ENCODE results near the gene ATF3.

Gene ATF3

GRCh38 chr1:212622906-212623305 lies 14.3 kb downstream of the ATF3 start:
- H3K9ac ChIP-seq (ENCODE audit: low read depth, low read length, poor library complexity, severe bottlenecking) = no peak overlapping the region
- H3K27me3 ChIP-seq (ENCODE audit: insufficient read depth, low read length, poor library complexity, severe bottlenecking) = no peaks in the 10 kb centered on the region
- no peaks in the 10 kb centered on the region for H3K79me2 ChIP-seq (ENCODE audit: insufficient read depth, low read length)
- H2AFZ ChIP-seq (ENCODE audit: low read length) = no peak overlapping the region
- peaks cover 9% of the 10 kb centered on the region for H3K4me1 ChIP-seq (ENCODE audit: insufficient read depth, low read length, poor library complexity, severe bottlenecking)
- no peaks in the 10 kb centered on the region for H3K9me3 ChIP-seq (ENCODE audit: insufficient read depth, low read depth, low read length)
- no peak overlapping the region for H3K4me2 ChIP-seq (ENCODE audit: low read depth, low read length, poor library complexity, severe bottlenecking)
- peaks cover 28% of the 10 kb centered on the region; the same call in 1 of the 2 replicates for H3K36me3 ChIP-seq (ENCODE audit: insufficient read depth, low read length)
- TF ChIP-seq CTCF (conservative IDR thresholded peaks at IDR 0.05; ENCODE audit: low read length) (no peak), EZH2phosphoT487 (IDR thresholded peaks at IDR 0.05; ENCODE audit: borderline replicate concordance) (no peak)
- H3K9me2 ChIP-seq (replicated peaks; ENCODE audit: low read depth, low read length) = no peaks in the 10 kb centered on the region
- H4K20me1 ChIP-seq (ENCODE audit: insufficient read depth, low read length, poor library complexity, severe bottlenecking) = no peaks in the 10 kb centered on the region
- H3F3A ChIP-seq (ENCODE audit: low read depth) = no peaks in the 10 kb centered on the region
- H3K4me3 ChIP-seq (ENCODE audit: low read length, poor library complexity, severe bottlenecking) = no peak overlapping the region

GRCh38 chr1:212623603-212624002 lies 15.0 kb downstream of the ATF3 start:
- H4K20me1 ChIP-seq (ENCODE audit: insufficient read depth, low read length, poor library complexity, severe bottlenecking) = no peaks in the 10 kb centered on the region
- peaks cover 21% of the 10 kb centered on the region; the same call in 1 of the 2 replicates for H3K36me3 ChIP-seq (ENCODE audit: insufficient read depth, low read length)
- no peaks in the 10 kb centered on the region for H3K79me2 ChIP-seq (ENCODE audit: insufficient read depth, low read length)
- H3K9ac ChIP-seq (ENCODE audit: low read depth, low read length, poor library complexity, severe bottlenecking) = no peak overlapping the region
- H3K9me3 ChIP-seq (ENCODE audit: insufficient read depth, low read depth, low read length) = no peaks in the 10 kb centered on the region
- no peak for TF ChIP-seq EZH2phosphoT487 (IDR thresholded peaks at IDR 0.05; ENCODE audit: borderline replicate concordance)
- no peak for TF ChIP-seq CTCF (conservative IDR thresholded peaks at IDR 0.05; ENCODE audit: low read length)
- H3F3A ChIP-seq (ENCODE audit: low read depth) = no peaks in the 10 kb centered on the region
- peaks cover 9% of the 10 kb centered on the region for H3K4me1 ChIP-seq (ENCODE audit: insufficient read depth, low read length, poor library complexity, severe bottlenecking)
- no peak overlapping the region for H3K4me3 ChIP-seq (ENCODE audit: low read length, poor library complexity, severe bottlenecking)
- no peak overlapping the region for H3K4me2 ChIP-seq (ENCODE audit: low read depth, low read length, poor library complexity, severe bottlenecking)
- H3K27me3 ChIP-seq (ENCODE audit: insufficient read depth, low read length, poor library complexity, severe bottlenecking) = no peaks in the 10 kb centered on the region
- H2AFZ ChIP-seq (ENCODE audit: low read length) = no peak overlapping the region
- no peaks in the 10 kb centered on the region for H3K9me2 ChIP-seq (replicated peaks; ENCODE audit: low read depth, low read length)

- H3K4me3 ChIP-seq (ENCODE audit: low read length, poor library complexity, severe bottlenecking) = no peak overlapping the region
- TF ChIP-seq CTCF (conservative IDR thresholded peaks at IDR 0.05; ENCODE audit: low read length) (no peak), EZH2phosphoT487 (IDR thresholded peaks at IDR 0.05; ENCODE audit: borderline replicate concordance) (no peak)
- H3K36me3 ChIP-seq (ENCODE audit: insufficient read depth, low read length) = peaks cover 7% of the 10 kb centered on the region; the same call in 1 of the 2 replicates
These were observed 16.5 kb downstream of the ATF3 start for GRCh38 chr1:212624976-212625501.

More at GRCh38 chr1:212624976-212625501, 16.5 kb downstream of the ATF3 start:
- H3K4me2 ChIP-seq (ENCODE audit: low read depth, low read length, poor library complexity, severe bottlenecking) = no peak overlapping the region
- no peaks in the 10 kb centered on the region for H3K79me2 ChIP-seq (ENCODE audit: insufficient read depth, low read length)
- no peak overlapping the region for H3K9ac ChIP-seq (ENCODE audit: low read depth, low read length, poor library complexity, severe bottlenecking)
- no peaks in the 10 kb centered on the region for H4K20me1 ChIP-seq (ENCODE audit: insufficient read depth, low read length, poor library complexity, severe bottlenecking)
- no peaks in the 10 kb centered on the region for H3K27me3 ChIP-seq (ENCODE audit: insufficient read depth, low read length, poor library complexity, severe bottlenecking)
- no peaks in the 10 kb centered on the region for H3K9me2 ChIP-seq (replicated peaks; ENCODE audit: low read depth, low read length)
- H2AFZ ChIP-seq (ENCODE audit: low read length) = no peak overlapping the region
- peaks cover 11% of the 10 kb centered on the region for H3K4me1 ChIP-seq (ENCODE audit: insufficient read depth, low read length, poor library complexity, severe bottlenecking)
- no peaks in the 10 kb centered on the region for H3F3A ChIP-seq (ENCODE audit: low read depth)
- H3K9me3 ChIP-seq (ENCODE audit: insufficient read depth, low read depth, low read length) = no peaks in the 10 kb centered on the region

Measured in Loucy (cell line).